NCI-H2171 treated with DMSO at 0.1 percent for 48 hours (cell line): ENCODE results near the gene IL15RA.
A peak's percentile ranks its signal among the peaks of the same experiment; 100 is the strongest.
"Not testable (repeated sequence)": the region's sequence is repeated elsewhere in the genome, so short reads cannot be mapped to it uniquely, and the experiment has no call there.

Experiments
- DNase-seq: peaks from one replicate; lab custom pipeline; 2025; lab: John Stamatoyannopoulos, UW

Gene IL15RA

GRCh38 chr10:5968681-5969453, 8.5 kb downstream of the IL15RA start:
- no peak for DNase-seq

- no peak for DNase-seq
Measured at GRCh38 chr10:5968037-5968680, 9.2 kb downstream of the IL15RA start.

- no peak for DNase-seq
Measured at GRCh38 chr10:5965266-5965665, 12.1 kb downstream of the IL15RA start.

- DNase-seq, result no peak
Measured at GRCh38 chr10:5964736-5965135, 12.6 kb downstream of the IL15RA start.

- DNase-seq, result no peak
Measured at GRCh38 chr10:5963591-5963990, 13.8 kb downstream of the IL15RA start.

DNA sequence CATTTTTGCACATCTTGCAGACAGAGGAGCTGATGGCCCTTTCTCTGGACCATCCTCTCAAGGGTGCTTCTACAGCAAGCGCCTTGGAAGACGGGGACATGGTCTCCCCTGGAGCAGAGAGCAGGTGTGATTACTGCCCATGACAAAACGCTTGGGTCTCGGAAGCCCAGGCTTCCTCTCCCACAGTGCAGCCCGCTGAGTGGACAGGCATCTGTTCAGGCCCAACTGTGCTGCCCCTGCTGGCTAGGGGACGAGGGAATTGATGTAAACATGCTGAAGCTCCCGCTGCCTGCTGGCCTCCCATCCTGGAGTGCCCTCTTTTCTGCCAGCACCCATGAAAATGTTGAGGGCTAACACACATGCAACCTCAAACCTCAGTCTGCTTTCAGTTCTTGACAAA, 14.3 kb downstream of the IL15RA start:
- no peak for DNase-seq

GRCh38 chr10:5962358-5962940, 14.9 kb downstream of the IL15RA start:
- not testable (repeated sequence) for DNase-seq

DNA sequence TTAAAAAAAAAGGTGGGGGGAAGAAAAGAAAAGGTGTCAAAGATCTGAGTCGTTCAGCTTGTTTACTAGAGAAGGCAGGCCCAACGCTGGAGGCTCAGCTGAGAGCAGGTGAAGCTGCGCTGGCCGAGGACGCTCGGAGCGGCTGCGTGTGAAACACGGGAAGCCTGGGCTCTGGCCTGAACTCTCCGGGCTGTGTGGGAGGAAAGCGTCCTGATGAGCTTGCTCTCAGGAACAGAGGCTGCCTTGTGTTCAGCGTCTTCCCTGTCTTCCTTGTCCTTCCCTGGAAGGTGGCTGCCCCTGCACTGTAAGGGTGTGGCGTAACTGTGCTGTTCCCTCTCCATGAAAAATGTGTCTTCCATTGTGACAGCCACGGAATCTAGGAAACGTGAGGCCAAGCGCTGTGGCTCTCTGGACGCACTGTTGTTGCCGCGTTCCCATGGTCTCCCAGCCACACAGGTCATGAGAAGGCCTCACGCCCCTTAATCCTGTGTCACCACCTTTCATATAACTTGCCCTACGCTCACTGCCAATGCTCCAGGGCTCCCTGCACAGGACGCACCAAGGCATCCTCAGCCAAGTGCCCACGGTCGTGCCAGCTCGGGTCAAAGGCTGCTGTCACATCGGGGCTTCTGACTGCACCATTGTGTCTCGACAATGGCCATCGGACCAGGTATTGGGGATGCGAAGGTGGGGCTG, 15.8 kb downstream of the IL15RA start:
- no peak for DNase-seq

- not testable (repeated sequence) for DNase-seq
Measured at GRCh38 chr10:5960973-5961275, 16.4 kb downstream of the IL15RA start.

- DNase-seq, result no peak
Measured at GRCh38 chr10:5960070-5960972, 17.0 kb downstream of the IL15RA start.

DNA sequence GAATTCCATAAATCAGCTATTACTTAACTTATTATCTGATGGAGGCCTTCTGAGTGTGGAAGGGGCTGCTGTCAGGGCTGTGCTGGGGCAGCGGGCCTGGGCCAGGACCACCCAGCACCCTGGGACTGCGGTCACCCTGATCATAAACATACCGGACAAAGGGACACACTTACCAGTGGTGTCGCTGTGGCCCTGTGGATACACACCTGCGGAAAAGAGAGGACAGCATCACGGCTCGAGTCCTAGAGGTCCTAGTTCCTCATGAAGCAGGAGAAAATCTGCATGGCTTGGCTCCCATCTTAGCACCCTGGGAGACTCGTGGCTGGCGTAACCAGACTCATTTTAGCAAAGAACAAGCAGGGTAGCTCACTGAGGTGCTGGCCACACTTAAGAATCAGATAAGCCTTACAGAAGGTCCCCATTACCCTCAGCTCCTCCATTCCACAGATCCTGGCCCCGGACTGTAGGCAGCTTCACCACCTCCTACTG, 17.7 kb downstream of the IL15RA start:
- no peak for DNase-seq

GRCh38 chr10:5959142-5959541, 18.2 kb downstream of the IL15RA start:
- no peak for DNase-seq

- DNase-seq, result peak; percentile 24
Measured at GRCh38 chr10:5958675-5959074, 18.7 kb downstream of the IL15RA start.

GRCh38 chr10:5958077-5958476, 19.3 kb downstream of the IL15RA start:
- DNase-seq, result no peak

GRCh38 chr10:5956146-5956936, 21.0 kb downstream of the IL15RA start:
- no peak for DNase-seq

DNA sequence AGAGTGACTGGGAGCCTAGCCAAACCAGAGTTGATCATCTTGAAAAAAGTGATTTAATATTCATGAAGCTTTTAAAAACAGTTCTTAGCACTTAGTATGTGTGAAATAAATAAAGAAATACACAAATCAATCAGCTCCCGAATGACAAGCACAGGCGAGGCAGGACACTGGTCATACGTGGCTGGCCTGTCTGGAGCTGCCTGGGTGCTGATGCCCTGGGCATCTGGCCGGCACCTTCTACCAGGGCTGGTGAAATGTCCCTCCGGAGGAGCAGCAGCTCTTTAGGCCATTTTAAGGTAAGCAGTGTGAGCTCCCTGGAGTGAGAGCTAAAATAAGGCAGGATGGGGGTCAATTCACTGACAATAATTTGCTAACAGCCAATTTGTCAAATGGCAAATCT, 23.7 kb downstream of the IL15RA start:
- DNase-seq, result no peak

DNA sequence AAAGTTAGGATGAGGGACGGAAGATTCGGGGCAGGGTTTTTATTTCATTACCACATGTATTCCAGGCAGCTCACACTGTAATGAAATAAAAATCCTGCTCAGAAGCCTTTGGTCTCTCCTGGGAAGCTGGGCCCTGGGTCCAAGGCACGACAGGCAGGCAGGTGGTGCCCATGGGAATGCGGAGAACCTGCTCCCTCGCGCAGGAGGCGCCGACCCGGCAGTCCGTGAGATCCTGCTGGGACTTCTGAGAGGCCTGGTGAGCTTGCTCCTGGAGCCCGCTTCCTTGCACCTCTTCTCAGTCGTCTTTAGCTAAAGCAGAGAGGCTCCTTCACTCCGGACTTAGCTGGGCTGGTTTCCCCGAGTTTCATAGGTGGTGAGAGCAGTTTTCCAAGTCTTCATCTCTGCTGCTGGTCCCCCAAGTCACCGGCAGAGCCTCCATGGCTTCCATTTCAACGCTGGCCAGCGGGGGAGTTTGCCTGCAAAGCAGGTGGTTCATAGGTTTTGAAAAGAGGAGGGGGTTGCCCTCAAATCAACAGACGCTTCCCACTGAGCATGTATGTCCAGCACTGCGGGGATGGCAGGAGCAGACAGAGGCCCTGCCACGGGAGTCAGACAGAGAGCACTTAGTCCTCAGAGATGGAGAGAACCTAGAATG, 24.5 kb downstream of the IL15RA start:
- no peak for DNase-seq

GRCh38 chr10:5951721-5952407, 25.5 kb downstream of the IL15RA start:
- DNase-seq, result no peak

DNA sequence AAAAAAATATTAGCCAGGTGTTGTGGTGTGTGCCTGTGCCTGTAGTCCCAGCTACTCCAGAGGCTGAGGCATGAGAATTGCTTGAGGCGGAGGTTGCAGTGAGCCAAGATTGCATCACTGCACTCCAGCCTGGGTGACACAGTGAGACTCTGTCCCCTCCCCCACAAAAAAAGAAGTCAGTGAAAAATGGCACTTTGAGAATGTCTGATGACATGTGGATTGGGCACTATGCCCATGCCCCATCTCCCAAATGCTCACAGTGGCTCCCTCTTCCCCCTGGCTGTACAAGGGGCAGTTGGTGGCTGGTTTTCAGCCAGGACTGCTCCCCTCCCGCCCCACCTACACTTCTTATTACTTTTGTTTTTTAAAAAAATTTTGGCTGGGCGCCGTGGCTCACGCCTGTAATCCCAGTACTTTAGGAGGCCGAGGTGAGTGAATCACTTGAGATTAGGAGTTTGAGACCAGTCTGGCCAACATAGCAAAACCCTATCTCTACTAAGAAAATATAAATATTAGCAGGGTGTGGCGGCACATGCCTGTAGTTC, 26.1 kb downstream of the IL15RA start:
- peak; percentile 50 for DNase-seq
